DOHH2 (cell line): ENCODE measurements around the gene OXLD1.

Experiments used
- H3F3A ChIP-seq: fragments of 200-600 bp; sonication (generic), shearing (Covaris generic); 2 replicates; pipeline ENCODE4 v1.6.0; 2016; ENCODE audit warnings: antibody characterized with exemption, mild to moderate bottlenecking; ENCODE audit not compliant: control insufficient read depth, insufficient read depth
- H3K27ac ChIP-seq: fragments of 200-600 bp; sonication (generic); 2 replicates; pipeline ENCODE4 v1.5.1; 2014; ENCODE audit warnings: low read depth, mild to moderate bottlenecking, low read length, moderate library complexity
- H3K27me3 ChIP-seq: fragments of 200-600 bp; sonication (generic); 2 replicates; pipeline ENCODE4 v1.6.1; 2014; ENCODE audit warnings: mild to moderate bottlenecking, low read length, mixed read lengths; ENCODE audit not compliant: control insufficient read depth
- H3K36me3 ChIP-seq: fragments of 200-600 bp; sonication (generic); 2 replicates; pipeline ENCODE4 v1.6.1; 2014; ENCODE audit warnings: mild to moderate bottlenecking, low read length, moderate library complexity, mixed read lengths; ENCODE audit not compliant: control insufficient read depth
- H3K4me1 ChIP-seq: fragments of 200-600 bp; sonication (generic); 2 replicates; pipeline ENCODE4 v1.6.1; 2014; ENCODE audit warnings: mild to moderate bottlenecking, low read length, mixed read lengths; ENCODE audit not compliant: control insufficient read depth
- H3K4me2 ChIP-seq: fragments of 200-600 bp; sonication (generic); 2 replicates; pipeline ENCODE4 v1.6.0; 2014; ENCODE audit warnings: mild to moderate bottlenecking, low read length, moderate library complexity
- H3K4me3 ChIP-seq: fragments of 200-600 bp; sonication (generic); 2 replicates; pipeline ENCODE4 v1.5.1; 2014; ENCODE audit warnings: mild to moderate bottlenecking, low read length, mixed read lengths
- H3K79me2 ChIP-seq: fragments of 200-600 bp; sonication (generic); 2 replicates; pipeline ENCODE4 v1.6.1; 2014; ENCODE audit warnings: mild to moderate bottlenecking, low read length, mixed read lengths; ENCODE audit not compliant: control insufficient read depth
- H3K9me2 ChIP-seq: fragments of 200-600 bp; sonication (generic); replicated peaks from 2 replicates; pipeline ENCODE4 v1.6.1; 2014; ENCODE audit warnings: mild to moderate bottlenecking, low read length, mixed read lengths; ENCODE audit not compliant: control insufficient read depth
- H3K9me3 ChIP-seq: fragments of 200-600 bp; sonication (generic); 2 replicates; pipeline ENCODE4 v1.6.1; 2014; ENCODE audit warnings: antibody characterized with exemption, low read length, mixed read lengths; ENCODE audit not compliant: control insufficient read depth, insufficient read depth
- H4K20me1 ChIP-seq: fragments of 200-600 bp; sonication (generic); 2 replicates; pipeline ENCODE4 v1.6.0; 2014; ENCODE audit warnings: low read depth, mild to moderate bottlenecking, antibody characterized with exemption, low read length, moderate library complexity; ENCODE audit not compliant: control insufficient read depth, insufficient read depth
- CTCF ChIP-seq: fragments of 200-600 bp; sonication (generic); IDR thresholded peaks from one replicate; pipeline ENCODE4 v1.5.1; 2014; ENCODE audit warnings: antibody characterized with exemption, mild to moderate bottlenecking, low read depth, low read length; ENCODE audit not compliant: poor library complexity, severe bottlenecking
- EZH2phosphoT487 ChIP-seq: fragments of 200-600 bp; sonication (generic); IDR thresholded peaks from 2 replicates; pipeline ENCODE4 v1.6.1; 2017; ENCODE audit warnings: borderline replicate concordance, mild to moderate bottlenecking, antibody characterized with exemption, low read length, moderate library complexity, mixed read lengths

OXLD1 gene

GRCh38 chr17:81640011-81640410 is 26.4 kb downstream of the OXLD1 start:
- H3K9me2 ChIP-seq: no peaks in the 10 kb centered on the region
- no peaks in the 10 kb centered on the region for H3K9me3 ChIP-seq
- no peaks in the 10 kb centered on the region for H3K27me3 ChIP-seq
- H3F3A ChIP-seq: peaks cover 6% of the 10 kb centered on the region; the same call in 1 of the 2 replicates
- H3K79me2 ChIP-seq: peaks cover 18% of the 10 kb centered on the region
- H3K4me1 ChIP-seq: peaks cover 11% of the 10 kb centered on the region
- H3K36me3 ChIP-seq: peaks cover 7% of the 10 kb centered on the region
- H4K20me1 ChIP-seq: no peaks in the 10 kb centered on the region
- no peak overlapping the region for H3K27ac ChIP-seq
- TF ChIP-seq EZH2phosphoT487: no peak
- TF ChIP-seq CTCF: no peak
- no peak overlapping the region for H3K4me2 ChIP-seq
- H3K4me3 ChIP-seq: no peak overlapping the region

- peaks cover 13% of the 10 kb centered on the region for H3K36me3 ChIP-seq
- no peaks in the 10 kb centered on the region for H3K27me3 ChIP-seq
- H3K9me2 ChIP-seq: no peaks in the 10 kb centered on the region
- H4K20me1 ChIP-seq: no peaks in the 10 kb centered on the region
- H3K4me1 ChIP-seq: peaks cover 25% of the 10 kb centered on the region
- no peaks in the 10 kb centered on the region for H3K9me3 ChIP-seq
- H3K79me2 ChIP-seq: peaks cover 31% of the 10 kb centered on the region
- H3F3A ChIP-seq: peaks cover 9% of the 10 kb centered on the region
- H3K4me2 ChIP-seq: no peak overlapping the region
- no peak for TF ChIP-seq EZH2phosphoT487
- no peak for TF ChIP-seq CTCF
- H3K27ac ChIP-seq: no peak overlapping the region
- no peak overlapping the region for H3K4me3 ChIP-seq
Observed at GRCh38 chr17:81638683-81639082, 27.7 kb downstream of the OXLD1 start.

GRCh38 chr17:81636505-81637288 is 29.7 kb downstream of the OXLD1 start, which contains the start of the genes NPLOC4 and TSPAN10:
Gene NPLOC4, minus strand, starts transcription at chr17:81637112. Its CDS starts 182 bp downstream, at chr17:81636930.
Gene TSPAN10, plus strand, starts transcription at chr17:81637196. Its CDS starts 5,217 bp downstream, at chr17:81642413.
- H3K27me3 ChIP-seq: no peaks in the 10 kb centered on the region
- H3K27ac ChIP-seq: peak within 1 kb of the TSS; percentile 73
- TF ChIP-seq CTCF: no peak
- TF ChIP-seq EZH2phosphoT487: no peak
- no peaks in the 10 kb centered on the region for H3K9me3 ChIP-seq
- H3K4me1 ChIP-seq: peaks cover 36% of the 10 kb centered on the region
- H3K36me3 ChIP-seq: peaks cover 25% of the 10 kb centered on the region
- H3F3A ChIP-seq: peaks cover 14% of the 10 kb centered on the region
- peak within 1 kb of the TSS; percentile 89 for H3K4me2 ChIP-seq
- no peaks in the 10 kb centered on the region; the same call in 1 of the 2 replicates for H4K20me1 ChIP-seq
- peak within 1 kb of the TSS; percentile 91 for H3K4me3 ChIP-seq
- peaks cover 51% of the 10 kb centered on the region for H3K79me2 ChIP-seq
- no peaks in the 10 kb centered on the region for H3K9me2 ChIP-seq
